ENCODE data around the gene UBP1. TPM values are rescaled to one million over a fixed set of nuclear protein-coding genes. Genes with fewer than 3 reads are reported as not detected.
A peak's percentile ranks its signal among the peaks of the same experiment; 100 is the strongest.

UBP1 gene
- total and polyA plus RNA-seq, 9 of the 15 experiments (the other 6 are each of a cell fraction or from before 2014, with no cell fraction given) = 13.6 to 143 (median 79.6) TPM

DNA sequence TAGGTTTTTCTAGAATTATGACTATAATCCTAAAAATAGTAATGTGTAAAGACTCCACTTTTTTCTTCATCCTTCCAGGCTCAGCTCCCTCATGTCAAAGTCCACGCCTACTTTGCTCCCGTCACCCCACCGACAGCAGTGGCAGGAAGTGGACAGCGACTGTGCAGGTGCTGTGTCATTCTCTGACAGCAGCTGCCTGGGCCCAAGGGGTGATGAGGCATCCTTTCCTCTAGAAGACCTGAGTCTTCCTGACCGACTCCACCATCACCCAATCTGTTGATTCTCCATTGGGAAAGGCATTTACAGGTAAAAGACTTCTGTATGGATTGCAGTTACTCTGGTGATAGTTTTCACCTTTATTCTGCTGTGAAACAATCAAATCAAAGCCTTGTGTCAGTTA, 54.8 kb downstream of the UBP1 start (continued):
- TF ChIP-seq, protein P1, sequence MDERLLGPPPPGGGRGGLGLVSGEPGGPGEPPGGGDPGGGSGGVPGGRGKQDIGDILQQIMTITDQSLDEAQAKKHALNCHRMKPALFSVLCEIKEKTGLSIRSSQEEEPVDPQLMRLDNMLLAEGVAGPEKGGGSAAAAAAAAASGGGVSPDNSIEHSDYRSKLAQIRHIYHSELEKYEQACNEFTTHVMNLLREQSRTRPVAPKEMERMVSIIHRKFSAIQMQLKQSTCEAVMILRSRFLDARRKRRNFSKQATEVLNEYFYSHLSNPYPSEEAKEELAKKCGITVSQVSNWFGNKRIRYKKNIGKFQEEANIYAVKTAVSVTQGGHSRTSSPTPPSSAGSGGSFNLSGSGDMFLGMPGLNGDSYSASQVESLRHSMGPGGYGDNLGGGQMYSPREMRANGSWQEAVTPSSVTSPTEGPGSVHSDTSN (CRISPR knock-in tag; IDR thresholded peaks at IDR 0.05; ENCODE audit: low read depth) = no peak
- TF ChIP-seq, protein P1 (tag; conservative IDR thresholded peaks at IDR 0.05; ENCODE audit: low read depth) = peak; percentile 55
- TF ChIP-seq COPS2 (conservative IDR thresholded peaks at IDR 0.05) = no peak
- no peak for TF ChIP-seq NR3C1 (CRISPR knock-in tag; IDR thresholded peaks at IDR 0.05)
- TF ChIP-seq, protein P2, sequence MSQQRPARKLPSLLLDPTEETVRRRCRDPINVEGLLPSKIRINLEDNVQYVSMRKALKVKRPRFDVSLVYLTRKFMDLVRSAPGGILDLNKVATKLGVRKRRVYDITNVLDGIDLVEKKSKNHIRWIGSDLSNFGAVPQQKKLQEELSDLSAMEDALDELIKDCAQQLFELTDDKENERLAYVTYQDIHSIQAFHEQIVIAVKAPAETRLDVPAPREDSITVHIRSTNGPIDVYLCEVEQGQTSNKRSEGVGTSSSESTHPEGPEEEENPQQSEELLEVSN (IDR thresholded peaks at IDR 0.05; ENCODE audit: borderline replicate concordance in 1 of 2, extremely low read depth in 1 of 2, insufficient read depth in 1 of 2, insufficient read length in 1 of 2, low read depth in 1 of 2, low read length in 1 of 2, poor library complexity in 1 of 2, severe bottlenecking in 1 of 2) = peak in 1 of 2 experiments; percentile 18
- TF ChIP-seq ZNF133 (CRISPR knock-in tag; IDR thresholded peaks at IDR 0.05) = no peak
- TF ChIP-seq BACH1 (tag; IDR thresholded peaks at IDR 0.05) = peak; percentile 71; the same call in 1 of the 2 replicates
- no peak for TF ChIP-seq BDP1 (IDR thresholded peaks at IDR 0.05; ENCODE audit: insufficient read depth, insufficient read length)
- TF ChIP-seq, protein P3, sequence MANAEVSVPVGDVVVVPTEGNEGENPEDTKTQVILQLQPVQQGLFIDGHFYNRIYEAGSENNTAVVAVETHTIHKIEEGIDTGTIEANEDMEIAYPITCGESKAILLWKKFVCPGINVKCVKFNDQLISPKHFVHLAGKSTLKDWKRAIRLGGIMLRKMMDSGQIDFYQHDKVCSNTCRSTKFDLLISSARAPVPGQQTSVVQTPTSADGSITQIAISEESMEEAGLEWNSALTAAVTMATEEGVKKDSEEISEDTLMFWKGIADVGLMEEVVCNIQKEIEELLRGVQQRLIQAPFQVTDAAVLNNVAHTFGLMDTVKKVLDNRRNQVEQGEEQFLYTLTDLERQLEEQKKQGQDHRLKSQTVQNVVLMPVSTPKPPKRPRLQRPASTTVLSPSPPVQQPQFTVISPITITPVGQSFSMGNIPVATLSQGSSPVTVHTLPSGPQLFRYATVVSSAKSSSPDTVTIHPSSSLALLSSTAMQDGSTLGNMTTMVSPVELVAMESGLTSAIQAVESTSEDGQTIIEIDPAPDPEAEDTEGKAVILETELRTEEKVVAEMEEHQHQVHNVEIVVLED (CRISPR knock-in tag; IDR thresholded peaks at IDR 0.05) = no peak
- TF ChIP-seq, protein P4, sequence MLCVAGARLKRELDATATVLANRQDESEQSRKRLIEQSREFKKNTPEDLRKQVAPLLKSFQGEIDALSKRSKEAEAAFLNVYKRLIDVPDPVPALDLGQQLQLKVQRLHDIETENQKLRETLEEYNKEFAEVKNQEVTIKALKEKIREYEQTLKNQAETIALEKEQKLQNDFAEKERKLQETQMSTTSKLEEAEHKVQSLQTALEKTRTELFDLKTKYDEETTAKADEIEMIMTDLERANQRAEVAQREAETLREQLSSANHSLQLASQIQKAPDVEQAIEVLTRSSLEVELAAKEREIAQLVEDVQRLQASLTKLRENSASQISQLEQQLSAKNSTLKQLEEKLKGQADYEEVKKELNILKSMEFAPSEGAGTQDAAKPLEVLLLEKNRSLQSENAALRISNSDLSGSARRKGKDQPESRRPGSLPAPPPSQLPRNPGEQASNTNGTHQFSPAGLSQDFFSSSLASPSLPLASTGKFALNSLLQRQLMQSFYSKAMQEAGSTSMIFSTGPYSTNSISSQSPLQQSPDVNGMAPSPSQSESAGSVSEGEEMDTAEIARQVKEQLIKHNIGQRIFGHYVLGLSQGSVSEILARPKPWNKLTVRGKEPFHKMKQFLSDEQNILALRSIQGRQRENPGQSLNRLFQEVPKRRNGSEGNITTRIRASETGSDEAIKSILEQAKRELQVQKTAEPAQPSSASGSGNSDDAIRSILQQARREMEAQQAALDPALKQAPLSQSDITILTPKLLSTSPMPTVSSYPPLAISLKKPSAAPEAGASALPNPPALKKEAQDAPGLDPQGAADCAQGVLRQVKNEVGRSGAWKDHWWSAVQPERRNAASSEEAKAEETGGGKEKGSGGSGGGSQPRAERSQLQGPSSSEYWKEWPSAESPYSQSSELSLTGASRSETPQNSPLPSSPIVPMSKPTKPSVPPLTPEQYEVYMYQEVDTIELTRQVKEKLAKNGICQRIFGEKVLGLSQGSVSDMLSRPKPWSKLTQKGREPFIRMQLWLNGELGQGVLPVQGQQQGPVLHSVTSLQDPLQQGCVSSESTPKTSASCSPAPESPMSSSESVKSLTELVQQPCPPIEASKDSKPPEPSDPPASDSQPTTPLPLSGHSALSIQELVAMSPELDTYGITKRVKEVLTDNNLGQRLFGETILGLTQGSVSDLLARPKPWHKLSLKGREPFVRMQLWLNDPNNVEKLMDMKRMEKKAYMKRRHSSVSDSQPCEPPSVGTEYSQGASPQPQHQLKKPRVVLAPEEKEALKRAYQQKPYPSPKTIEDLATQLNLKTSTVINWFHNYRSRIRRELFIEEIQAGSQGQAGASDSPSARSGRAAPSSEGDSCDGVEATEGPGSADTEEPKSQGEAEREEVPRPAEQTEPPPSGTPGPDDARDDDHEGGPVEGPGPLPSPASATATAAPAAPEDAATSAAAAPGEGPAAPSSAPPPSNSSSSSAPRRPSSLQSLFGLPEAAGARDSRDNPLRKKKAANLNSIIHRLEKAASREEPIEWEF (CRISPR knock-in tag; IDR thresholded peaks at IDR 0.05) = no peak
- TF ChIP-seq, protein P5, sequence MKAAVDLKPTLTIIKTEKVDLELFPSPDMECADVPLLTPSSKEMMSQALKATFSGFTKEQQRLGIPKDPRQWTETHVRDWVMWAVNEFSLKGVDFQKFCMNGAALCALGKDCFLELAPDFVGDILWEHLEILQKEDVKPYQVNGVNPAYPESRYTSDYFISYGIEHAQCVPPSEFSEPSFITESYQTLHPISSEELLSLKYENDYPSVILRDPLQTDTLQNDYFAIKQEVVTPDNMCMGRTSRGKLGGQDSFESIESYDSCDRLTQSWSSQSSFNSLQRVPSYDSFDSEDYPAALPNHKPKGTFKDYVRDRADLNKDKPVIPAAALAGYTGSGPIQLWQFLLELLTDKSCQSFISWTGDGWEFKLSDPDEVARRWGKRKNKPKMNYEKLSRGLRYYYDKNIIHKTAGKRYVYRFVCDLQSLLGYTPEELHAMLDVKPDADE (conservative IDR thresholded peaks at IDR 0.05; ENCODE audit: control insufficient read depth, low read depth, low read length) = peak; percentile 76; the same call in 1 of the 2 replicates
- no peak for TF ChIP-seq BCOR (IDR thresholded peaks at IDR 0.05)
- no peak for TF ChIP-seq HNRNPK (IDR thresholded peaks at IDR 0.05; ENCODE audit: low read depth, low read length, poor library complexity, severe bottlenecking)
- no peak; the same call in 1 of the 2 replicates for TF ChIP-seq DMBX1 (CRISPR knock-in tag; IDR thresholded peaks at IDR 0.05; ENCODE audit: borderline replicate concordance)
- no peak for TF ChIP-seq ZNF253 (CRISPR knock-in tag; conservative IDR thresholded peaks at IDR 0.05)
